A549 (cell line): Measurements from ENCODE around the gene PRMT9.

Source experiments
- CHD2 ChIP-seq: fragments of 150-350 bp; IDR thresholded peaks from 2 replicates; pipeline ENCODE4 v1.6.1; 2014; ENCODE audit warnings: low read length; ENCODE audit not compliant: partially characterized antibody
- KDM1A ChIP-seq: fragments of 200-600 bp; sonication (generic); IDR thresholded peaks from 2 replicates; pipeline ENCODE4 v1.6.1; 2016; ENCODE audit warnings: low read depth, mild to moderate bottlenecking
- POLR2A ChIP-seq: IDR thresholded peaks from 2 replicates; pipeline ENCODE4 v1.6.1; 2012; ENCODE audit warnings: mild to moderate bottlenecking, low read length
- TF ChIP-seq, protein P1 (sequence below): fragments of 200-600 bp; sonication (generic); IDR thresholded peaks from 2 replicates; pipeline ENCODE4 v1.6.1; 2016; ENCODE audit warnings: antibody characterized with exemption, mild to moderate bottlenecking, moderate library complexity
- TF ChIP-seq, protein P2 (sequence below): fragments of >200 bp; sonication (Bioruptor Twin); formaldehyde crosslinking; IDR thresholded peaks from 3 replicates; pipeline ENCODE4 v1.5.1; 2016
- TF ChIP-seq, protein P3 (sequence below): IDR thresholded peaks from 2 replicates; pipeline ENCODE4 v1.6.1; 2012

DNA sequence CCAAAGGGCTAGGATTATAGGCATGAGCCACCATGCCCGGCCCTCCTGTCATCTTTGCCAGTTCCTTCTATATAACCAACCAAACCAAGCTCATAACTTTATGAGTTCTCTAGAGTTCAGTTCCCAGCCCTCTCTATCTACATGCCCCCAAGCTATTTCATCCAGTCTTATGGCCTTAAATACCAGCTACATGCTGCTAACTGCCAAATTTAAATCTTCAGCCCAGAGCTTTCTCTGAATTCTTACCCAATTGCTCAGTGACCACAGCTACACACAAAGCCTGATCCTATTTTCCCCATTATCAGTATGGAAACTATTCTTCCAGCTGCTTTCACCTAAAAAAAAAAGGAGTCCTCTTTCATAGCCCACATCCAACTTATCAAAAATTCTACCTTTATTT is 43.6 kb downstream of the PRMT9 start:
- TF ChIP-seq, protein P1, sequence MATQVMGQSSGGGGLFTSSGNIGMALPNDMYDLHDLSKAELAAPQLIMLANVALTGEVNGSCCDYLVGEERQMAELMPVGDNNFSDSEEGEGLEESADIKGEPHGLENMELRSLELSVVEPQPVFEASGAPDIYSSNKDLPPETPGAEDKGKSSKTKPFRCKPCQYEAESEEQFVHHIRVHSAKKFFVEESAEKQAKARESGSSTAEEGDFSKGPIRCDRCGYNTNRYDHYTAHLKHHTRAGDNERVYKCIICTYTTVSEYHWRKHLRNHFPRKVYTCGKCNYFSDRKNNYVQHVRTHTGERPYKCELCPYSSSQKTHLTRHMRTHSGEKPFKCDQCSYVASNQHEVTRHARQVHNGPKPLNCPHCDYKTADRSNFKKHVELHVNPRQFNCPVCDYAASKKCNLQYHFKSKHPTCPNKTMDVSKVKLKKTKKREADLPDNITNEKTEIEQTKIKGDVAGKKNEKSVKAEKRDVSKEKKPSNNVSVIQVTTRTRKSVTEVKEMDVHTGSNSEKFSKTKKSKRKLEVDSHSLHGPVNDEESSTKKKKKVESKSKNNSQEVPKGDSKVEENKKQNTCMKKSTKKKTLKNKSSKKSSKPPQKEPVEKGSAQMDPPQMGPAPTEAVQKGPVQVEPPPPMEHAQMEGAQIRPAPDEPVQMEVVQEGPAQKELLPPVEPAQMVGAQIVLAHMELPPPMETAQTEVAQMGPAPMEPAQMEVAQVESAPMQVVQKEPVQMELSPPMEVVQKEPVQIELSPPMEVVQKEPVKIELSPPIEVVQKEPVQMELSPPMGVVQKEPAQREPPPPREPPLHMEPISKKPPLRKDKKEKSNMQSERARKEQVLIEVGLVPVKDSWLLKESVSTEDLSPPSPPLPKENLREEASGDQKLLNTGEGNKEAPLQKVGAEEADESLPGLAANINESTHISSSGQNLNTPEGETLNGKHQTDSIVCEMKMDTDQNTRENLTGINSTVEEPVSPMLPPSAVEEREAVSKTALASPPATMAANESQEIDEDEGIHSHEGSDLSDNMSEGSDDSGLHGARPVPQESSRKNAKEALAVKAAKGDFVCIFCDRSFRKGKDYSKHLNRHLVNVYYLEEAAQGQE: no peak
- TF ChIP-seq POLR2A: no peak
- TF ChIP-seq, protein P2, sequence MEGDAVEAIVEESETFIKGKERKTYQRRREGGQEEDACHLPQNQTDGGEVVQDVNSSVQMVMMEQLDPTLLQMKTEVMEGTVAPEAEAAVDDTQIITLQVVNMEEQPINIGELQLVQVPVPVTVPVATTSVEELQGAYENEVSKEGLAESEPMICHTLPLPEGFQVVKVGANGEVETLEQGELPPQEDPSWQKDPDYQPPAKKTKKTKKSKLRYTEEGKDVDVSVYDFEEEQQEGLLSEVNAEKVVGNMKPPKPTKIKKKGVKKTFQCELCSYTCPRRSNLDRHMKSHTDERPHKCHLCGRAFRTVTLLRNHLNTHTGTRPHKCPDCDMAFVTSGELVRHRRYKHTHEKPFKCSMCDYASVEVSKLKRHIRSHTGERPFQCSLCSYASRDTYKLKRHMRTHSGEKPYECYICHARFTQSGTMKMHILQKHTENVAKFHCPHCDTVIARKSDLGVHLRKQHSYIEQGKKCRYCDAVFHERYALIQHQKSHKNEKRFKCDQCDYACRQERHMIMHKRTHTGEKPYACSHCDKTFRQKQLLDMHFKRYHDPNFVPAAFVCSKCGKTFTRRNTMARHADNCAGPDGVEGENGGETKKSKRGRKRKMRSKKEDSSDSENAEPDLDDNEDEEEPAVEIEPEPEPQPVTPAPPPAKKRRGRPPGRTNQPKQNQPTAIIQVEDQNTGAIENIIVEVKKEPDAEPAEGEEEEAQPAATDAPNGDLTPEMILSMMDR: no peak
- TF ChIP-seq, protein P3, sequence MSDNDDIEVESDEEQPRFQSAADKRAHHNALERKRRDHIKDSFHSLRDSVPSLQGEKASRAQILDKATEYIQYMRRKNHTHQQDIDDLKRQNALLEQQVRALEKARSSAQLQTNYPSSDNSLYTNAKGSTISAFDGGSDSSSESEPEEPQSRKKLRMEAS: no peak
- TF ChIP-seq KDM1A: no peak
- no peak for TF ChIP-seq CHD2
